ENCODE measurements around the gene STIP1.

STIP1 gene

GRCh38 chr11:64224891-64225607 is 39.1 kb downstream of the STIP1 start:
- Histone ChIP-seq H3K4me1 (ENCODE audit: control insufficient read depth, insufficient read depth, low read length, unreplicated experiment) (peaks cover 15% of the 10 kb centered on the region), H3K27me3 (ENCODE audit: insufficient read depth, low read length) (no peaks in the 10 kb centered on the region), H3K79me2 (ENCODE audit: control insufficient read depth, insufficient read depth, low read length, unreplicated experiment) (peaks cover 13% of the 10 kb centered on the region), H3K4me3 (ENCODE audit: low read depth, low read length) (peak overlapping the region; percentile 83), H3K36me3 (ENCODE audit: insufficient read depth, low read length) (no peaks in the 10 kb centered on the region), H2AFZ (ENCODE audit: low read length, unreplicated experiment) (no peak overlapping the region), H3K27ac (ENCODE audit: low read depth, low read length) (no peak overlapping the region)

- H3K27ac ChIP-seq (ENCODE audit: low read depth, low read length) = no peak within 1 kb of the TSS
- peaks cover 14% of the 10 kb centered on the region for H3K79me2 ChIP-seq (ENCODE audit: control insufficient read depth, insufficient read depth, low read length, unreplicated experiment)
- no peaks in the 10 kb centered on the region for H3K27me3 ChIP-seq (ENCODE audit: insufficient read depth, low read length)
- H3K4me1 ChIP-seq (ENCODE audit: control insufficient read depth, insufficient read depth, low read length, unreplicated experiment) = peaks cover 15% of the 10 kb centered on the region
- peak within 1 kb of the TSS; percentile 83 for H3K4me3 ChIP-seq (ENCODE audit: low read depth, low read length)
- H3K36me3 ChIP-seq (ENCODE audit: insufficient read depth, low read length) = no peaks in the 10 kb centered on the region
- H2AFZ ChIP-seq (ENCODE audit: low read length, unreplicated experiment) = peak within 1 kb of the TSS; percentile 72
Observed at GRCh38 chr11:64225608-64226506, 39.9 kb downstream of the STIP1 start, which contains the start of the genes NUDT22 and TRPT1. TSS of gene NUDT22 (plus strand) at chr11:64226274. CDS start at chr11:64226653, 379 bp downstream. TSS of gene TRPT1 (minus strand) at chr11:64226186. CDS start at chr11:64225860, 326 bp downstream.

GRCh38 chr11:64226507-64227051 is 40.6 kb downstream of the STIP1 start:
- Histone ChIP-seq H3K27ac (ENCODE audit: low read depth, low read length) (no peak overlapping the region), H3K4me1 (ENCODE audit: control insufficient read depth, insufficient read depth, low read length, unreplicated experiment) (peaks cover 15% of the 10 kb centered on the region), H3K79me2 (ENCODE audit: control insufficient read depth, insufficient read depth, low read length, unreplicated experiment) (peaks cover 15% of the 10 kb centered on the region)

GRCh38 chr11:64227405-64227956 is 41.5 kb downstream of the STIP1 start:
- Histone ChIP-seq H2AFZ (ENCODE audit: low read length, unreplicated experiment) (no peak overlapping the region), H3K4me3 (ENCODE audit: low read depth, low read length) (peak overlapping the region; percentile 83), H3K4me1 (ENCODE audit: control insufficient read depth, insufficient read depth, low read length, unreplicated experiment) (peaks cover 15% of the 10 kb centered on the region), H3K36me3 (ENCODE audit: insufficient read depth, low read length) (no peaks in the 10 kb centered on the region), H3K27me3 (ENCODE audit: insufficient read depth, low read length) (no peaks in the 10 kb centered on the region), H3K27ac (ENCODE audit: low read depth, low read length) (no peak overlapping the region), H3K79me2 (ENCODE audit: control insufficient read depth, insufficient read depth, low read length, unreplicated experiment) (peaks cover 15% of the 10 kb centered on the region)

More at GRCh38 chr11:64226507-64227051, 40.6 kb downstream of the STIP1 start:
- no peaks in the 10 kb centered on the region for H3K27me3 ChIP-seq (ENCODE audit: insufficient read depth, low read length)
- H2AFZ ChIP-seq (ENCODE audit: low read length, unreplicated experiment) = no peak overlapping the region
- H3K4me3 ChIP-seq (ENCODE audit: low read depth, low read length) = peak overlapping the region; percentile 83
- H3K36me3 ChIP-seq (ENCODE audit: insufficient read depth, low read length) = no peaks in the 10 kb centered on the region

DNA sequence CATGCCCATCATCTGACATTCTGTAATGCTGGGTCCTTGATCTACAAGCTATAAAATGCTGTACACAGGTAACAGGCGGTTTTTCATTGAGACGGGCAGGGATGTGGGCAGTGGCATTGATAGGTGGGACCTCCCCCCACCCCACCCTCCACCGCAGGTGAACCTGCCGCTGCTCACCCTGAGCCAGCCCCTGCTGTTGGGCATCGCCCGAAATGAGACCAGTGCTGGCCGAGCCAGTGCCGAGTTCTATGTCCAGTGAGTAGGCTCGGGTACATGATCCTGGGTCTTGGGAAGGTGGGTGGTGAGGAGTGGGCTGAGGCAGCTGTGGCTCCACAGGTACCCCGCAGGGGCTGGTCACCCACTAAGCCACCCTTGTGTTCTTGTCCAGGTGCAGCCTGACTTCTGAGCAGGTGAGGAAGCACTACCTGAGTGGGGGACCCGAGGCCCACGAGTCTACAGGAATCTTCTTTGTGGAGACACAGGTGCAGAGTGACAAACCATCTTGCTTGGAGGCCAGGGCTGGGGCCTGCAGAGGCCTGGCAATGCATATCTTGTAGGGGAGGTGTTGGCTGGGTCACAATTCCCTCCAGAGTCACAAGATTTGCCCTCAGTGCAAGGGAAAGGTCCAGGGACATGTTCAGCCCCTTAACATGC is 43.2 kb downstream of the STIP1 start:
- Histone ChIP-seq H3K36me3 (ENCODE audit: insufficient read depth, low read length) (no peaks in the 10 kb centered on the region), H3K27ac (ENCODE audit: low read depth, low read length) (no peak overlapping the region), H3K4me3 (ENCODE audit: low read depth, low read length) (no peak overlapping the region), H3K27me3 (ENCODE audit: insufficient read depth, low read length) (no peaks in the 10 kb centered on the region), H3K4me1 (ENCODE audit: control insufficient read depth, insufficient read depth, low read length, unreplicated experiment) (peaks cover 16% of the 10 kb centered on the region), H3K79me2 (ENCODE audit: control insufficient read depth, insufficient read depth, low read length, unreplicated experiment) (peaks cover 15% of the 10 kb centered on the region), H2AFZ (ENCODE audit: low read length, unreplicated experiment) (no peak overlapping the region)

DNA sequence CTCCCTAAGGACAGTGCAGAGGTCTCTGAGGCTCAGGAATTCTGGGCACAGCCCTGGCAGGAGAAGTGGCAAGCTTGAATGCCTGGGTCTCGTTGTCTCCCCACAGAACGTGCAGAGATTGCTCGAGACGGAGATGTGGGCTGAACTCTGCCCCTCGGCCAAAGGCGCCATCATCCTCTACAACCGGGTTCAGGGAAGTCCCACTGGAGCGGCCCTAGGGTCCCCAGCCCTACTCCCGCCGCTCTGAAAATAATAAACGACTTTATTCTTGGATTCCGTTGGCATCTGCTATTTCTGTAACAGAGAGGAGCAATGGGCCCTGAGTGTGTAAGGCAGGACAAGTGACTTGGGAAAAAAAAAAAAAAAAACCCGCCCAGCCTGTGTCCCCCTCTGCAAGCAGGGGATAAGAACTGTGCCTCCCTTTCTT is 43.8 kb downstream of the STIP1 start:
- Histone ChIP-seq H3K27me3 (ENCODE audit: insufficient read depth, low read length) (no peaks in the 10 kb centered on the region), H3K36me3 (ENCODE audit: insufficient read depth, low read length) (no peaks in the 10 kb centered on the region), H3K4me3 (ENCODE audit: low read depth, low read length) (peak overlapping the region; percentile 76), H2AFZ (ENCODE audit: low read length, unreplicated experiment) (no peak overlapping the region), H3K27ac (ENCODE audit: low read depth, low read length) (no peak overlapping the region), H3K79me2 (ENCODE audit: control insufficient read depth, insufficient read depth, low read length, unreplicated experiment) (peaks cover 15% of the 10 kb centered on the region), H3K4me1 (ENCODE audit: control insufficient read depth, insufficient read depth, low read length, unreplicated experiment) (peaks cover 16% of the 10 kb centered on the region)

DNA sequence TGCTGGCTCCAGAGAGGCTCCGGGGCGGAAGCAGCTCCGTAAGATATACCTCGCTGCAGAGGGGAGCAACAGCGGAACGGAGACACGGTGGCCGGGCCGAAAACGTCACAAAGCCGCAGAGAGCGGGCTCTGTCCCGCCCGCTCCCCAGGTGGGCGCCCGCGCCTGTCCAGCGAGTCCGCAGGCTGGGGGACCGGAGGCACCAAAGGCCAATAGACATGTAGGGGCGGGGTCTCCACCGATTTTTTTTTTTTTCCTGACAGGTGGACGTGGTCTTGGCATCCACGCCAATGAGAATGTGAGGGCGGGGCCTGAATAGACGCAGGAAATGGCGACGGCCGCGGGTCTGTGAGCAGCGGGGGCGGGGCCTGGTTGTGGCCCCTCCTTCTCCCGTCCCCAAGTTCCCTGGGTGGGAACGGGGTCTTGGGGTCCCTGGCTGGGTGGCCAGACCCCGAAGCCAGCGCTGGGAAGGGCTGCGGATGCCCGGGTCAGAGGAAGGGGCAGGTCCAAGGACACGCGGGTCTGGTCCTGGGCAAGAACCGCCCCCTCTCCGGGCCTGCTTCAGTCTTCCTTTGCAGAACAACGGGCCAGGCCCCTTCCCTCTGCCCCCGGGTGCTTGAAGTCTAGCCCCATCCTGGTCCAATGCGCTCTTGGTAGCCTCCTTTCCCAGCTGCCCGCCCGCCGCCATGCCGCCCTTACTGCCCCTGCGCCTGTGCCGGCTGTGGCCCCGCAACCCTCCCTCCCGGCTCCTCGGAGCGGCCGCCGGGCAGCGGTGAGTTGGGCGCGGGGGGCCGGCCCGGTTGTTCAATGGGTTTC is 44.4 kb downstream of the STIP1 start, which contains the start of gene DNAJC4:
DNAJC4 (plus strand) TSS at position 378 of the 814 bp plus-strand sequence; CDS start at position 685, 307 bp downstream.
- Histone ChIP-seq H3K36me3 (ENCODE audit: insufficient read depth, low read length) (no peaks in the 10 kb centered on the region), H3K4me3 (ENCODE audit: low read depth, low read length) (peak within 1 kb of the TSS; percentile 76), H3K4me1 (ENCODE audit: control insufficient read depth, insufficient read depth, low read length, unreplicated experiment) (peaks cover 10% of the 10 kb centered on the region), H3K27me3 (ENCODE audit: insufficient read depth, low read length) (no peaks in the 10 kb centered on the region), H3K79me2 (ENCODE audit: control insufficient read depth, insufficient read depth, low read length, unreplicated experiment) (peaks cover 20% of the 10 kb centered on the region), H3K27ac (ENCODE audit: low read depth, low read length) (no peak within 1 kb of the TSS), H2AFZ (ENCODE audit: low read length, unreplicated experiment) (peak within 1 kb of the TSS; percentile 70)

DNA sequence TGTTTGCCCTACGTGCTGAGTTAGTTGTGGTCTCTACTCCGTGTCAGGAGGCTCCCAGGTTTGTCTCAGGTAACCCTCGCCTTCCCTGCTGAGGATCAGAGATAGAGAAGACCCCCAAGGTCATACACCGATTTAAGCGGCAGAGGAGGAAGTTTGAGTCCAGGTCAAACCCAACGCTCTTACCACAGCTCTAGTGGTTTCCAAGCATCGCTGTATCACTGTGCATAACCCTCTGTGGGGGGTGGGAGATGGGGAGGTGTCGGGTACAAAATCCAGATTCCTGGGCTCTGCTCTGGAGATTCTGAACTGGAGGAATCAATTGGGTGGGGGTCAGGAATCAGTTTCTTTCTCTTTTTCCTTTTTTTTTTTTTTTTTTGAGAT is 45.0 kb downstream of the STIP1 start:
- peaks cover 8% of the 10 kb centered on the region for H3K4me1 ChIP-seq (ENCODE audit: control insufficient read depth, insufficient read depth, low read length, unreplicated experiment)
- no peak overlapping the region for H3K27ac ChIP-seq (ENCODE audit: low read depth, low read length)
- no peaks in the 10 kb centered on the region for H3K36me3 ChIP-seq (ENCODE audit: insufficient read depth, low read length)
- H3K27me3 ChIP-seq (ENCODE audit: insufficient read depth, low read length) = no peaks in the 10 kb centered on the region
- H3K79me2 ChIP-seq (ENCODE audit: control insufficient read depth, insufficient read depth, low read length, unreplicated experiment) = peaks cover 24% of the 10 kb centered on the region
- H3K4me3 ChIP-seq (ENCODE audit: low read depth, low read length) = peak overlapping the region; percentile 76
- H2AFZ ChIP-seq (ENCODE audit: low read length, unreplicated experiment) = peak overlapping the region; percentile 70

- no peaks in the 10 kb centered on the region for H3K27me3 ChIP-seq (ENCODE audit: insufficient read depth, low read length)
- no peaks in the 10 kb centered on the region for H3K36me3 ChIP-seq (ENCODE audit: insufficient read depth, low read length)
- H3K4me1 ChIP-seq (ENCODE audit: control insufficient read depth, insufficient read depth, low read length, unreplicated experiment) = peaks cover 8% of the 10 kb centered on the region
- no peak overlapping the region; the same call in 1 of the 2 replicates for H3K4me3 ChIP-seq (ENCODE audit: low read depth, low read length)
- no peak overlapping the region for H2AFZ ChIP-seq (ENCODE audit: low read length, unreplicated experiment)
- peaks cover 22% of the 10 kb centered on the region for H3K79me2 ChIP-seq (ENCODE audit: control insufficient read depth, insufficient read depth, low read length, unreplicated experiment)
- no peak overlapping the region for H3K27ac ChIP-seq (ENCODE audit: low read depth, low read length)
Observed at GRCh38 chr11:64231546-64231945, 45.6 kb downstream of the STIP1 start.
